ENCODE results near the gene CFHR3.

DNA sequence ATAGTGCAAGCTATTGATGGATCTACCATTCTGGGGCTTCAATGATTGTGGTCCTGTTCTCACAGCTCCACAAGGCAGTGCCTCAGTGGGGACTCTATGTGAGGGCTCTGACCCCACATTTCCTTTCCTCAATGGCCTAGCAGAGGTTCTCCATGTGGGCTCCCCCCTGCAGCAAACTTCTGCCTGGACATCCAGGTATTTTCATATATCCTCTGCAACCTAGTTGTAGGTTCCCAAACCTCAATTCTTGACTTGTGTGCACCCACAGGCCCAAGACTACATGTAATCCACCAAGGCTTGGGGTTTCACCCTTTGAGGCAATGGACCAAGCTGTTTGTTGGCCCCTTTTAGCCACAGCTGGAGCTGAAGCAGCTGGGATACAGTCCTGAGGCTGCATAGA, 35.9 kb upstream of the CFHR3 start:
- TF ChIP-seq, protein P1, sequence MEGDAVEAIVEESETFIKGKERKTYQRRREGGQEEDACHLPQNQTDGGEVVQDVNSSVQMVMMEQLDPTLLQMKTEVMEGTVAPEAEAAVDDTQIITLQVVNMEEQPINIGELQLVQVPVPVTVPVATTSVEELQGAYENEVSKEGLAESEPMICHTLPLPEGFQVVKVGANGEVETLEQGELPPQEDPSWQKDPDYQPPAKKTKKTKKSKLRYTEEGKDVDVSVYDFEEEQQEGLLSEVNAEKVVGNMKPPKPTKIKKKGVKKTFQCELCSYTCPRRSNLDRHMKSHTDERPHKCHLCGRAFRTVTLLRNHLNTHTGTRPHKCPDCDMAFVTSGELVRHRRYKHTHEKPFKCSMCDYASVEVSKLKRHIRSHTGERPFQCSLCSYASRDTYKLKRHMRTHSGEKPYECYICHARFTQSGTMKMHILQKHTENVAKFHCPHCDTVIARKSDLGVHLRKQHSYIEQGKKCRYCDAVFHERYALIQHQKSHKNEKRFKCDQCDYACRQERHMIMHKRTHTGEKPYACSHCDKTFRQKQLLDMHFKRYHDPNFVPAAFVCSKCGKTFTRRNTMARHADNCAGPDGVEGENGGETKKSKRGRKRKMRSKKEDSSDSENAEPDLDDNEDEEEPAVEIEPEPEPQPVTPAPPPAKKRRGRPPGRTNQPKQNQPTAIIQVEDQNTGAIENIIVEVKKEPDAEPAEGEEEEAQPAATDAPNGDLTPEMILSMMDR (IDR thresholded peaks at IDR 0.05): no peak
- no peak for TF ChIP-seq POLR2A (IDR thresholded peaks at IDR 0.05)

Data from heart left ventricle (tissue), 13 donors.